ENCODE measurements around the gene PLB1.

DNA sequence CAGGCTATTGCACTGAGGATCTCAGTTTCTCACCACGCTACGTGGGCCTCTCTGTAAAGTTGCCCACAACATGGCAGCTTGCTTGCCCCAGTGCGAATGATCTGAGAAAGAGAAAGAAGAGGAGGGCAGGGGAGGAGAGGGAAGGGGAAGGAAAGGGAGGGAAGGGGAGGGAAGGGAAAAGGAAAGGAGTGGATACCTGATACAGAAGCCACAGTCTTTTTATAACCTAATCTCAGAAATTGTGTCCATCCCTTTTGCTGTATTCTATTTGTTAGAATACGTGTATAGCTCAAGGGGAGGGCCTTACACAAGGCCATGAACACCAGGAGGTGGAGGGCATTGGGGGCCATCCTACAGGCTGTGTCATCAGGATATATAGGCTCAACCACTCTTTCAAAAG, 177.5 kb downstream of the PLB1 start:
- TF ChIP-seq POLR2A (IDR thresholded peaks at IDR 0.05) (no peak), POLR2AphosphoS5 (IDR thresholded peaks at IDR 0.05; ENCODE audit: insufficient read depth in 1 of 2, low read depth in 1 of 2) (no peak)
